PFSK-1 (cell line): ENCODE results near the gene FBXL16.

Experiments used
- FOXP2 ChIP-seq: optimal IDR thresholded peaks from 2 replicates; pipeline ENCODE3; 2011; ENCODE audit warnings: borderline replicate concordance, control low read depth, inconsistent platforms; ENCODE audit not compliant: insufficient read depth; ENCODE audit errors: extremely low read length, extremely low read depth
- POLR2AphosphoS5 ChIP-seq: IDR thresholded peaks from 2 replicates; pipeline ENCODE4 v1.6.1; 2012; ENCODE audit warnings: low read depth, mild to moderate bottlenecking, control low read depth, low read length, moderate library complexity
- REST ChIP-seq, 2 experiments: IDR thresholded peaks; 2 replicates each; pipeline versions ENCODE4 v1.6.1 to v1.8.0; 2011 to 2012; ENCODE audit warnings: low read depth in 2 of 2, low read length in 2 of 2, control low read depth in 1 of 2, inconsistent platforms in 1 of 2, mild to moderate bottlenecking in 1 of 2, moderate library complexity in 1 of 2; ENCODE audit not compliant: insufficient read depth in 1 of 2
- SIN3A ChIP-seq: IDR thresholded peaks from 2 replicates; pipeline ENCODE4 v1.6.1; 2012; ENCODE audit warnings: mild to moderate bottlenecking, low read length, moderate library complexity, borderline replicate concordance; ENCODE audit not compliant: insufficient read depth
- TAF1 ChIP-seq: IDR thresholded peaks from 2 replicates; pipeline ENCODE4 v1.6.1; 2012; ENCODE audit warnings: low read length, control low read depth, borderline replicate concordance; ENCODE audit not compliant: insufficient read depth

FBXL16 gene

GRCh38 chr16:707062-707538 lies 1.5 kb upstream of the FBXL16 start:
- no peak for TF ChIP-seq SIN3A
- no peak for TF ChIP-seq TAF1

- TF ChIP-seq SIN3A (no peak), FOXP2 (no peak), POLR2AphosphoS5 (no peak), TAF1 (no peak), REST (IDR thresholded peaks at IDR 0.05; ENCODE audit: insufficient read depth in 1 of 2, low read depth in 2 of 2, low read length in 2 of 2) (no peak)
Observed at GRCh38 chr16:706189-707061, 824 bp upstream of the FBXL16 start.

GRCh38 chr16:704552-705380 lies 835 bp downstream of the FBXL16 start:
- no peak for TF ChIP-seq POLR2AphosphoS5
- TF ChIP-seq FOXP2 = no peak
- TF ChIP-seq REST (IDR thresholded peaks at IDR 0.05; ENCODE audit: insufficient read depth in 1 of 2, low read depth in 2 of 2, low read length in 2 of 2) = peak; percentile 72 to 89
- no peak for TF ChIP-seq SIN3A
- TF ChIP-seq TAF1 = no peak

DNA sequence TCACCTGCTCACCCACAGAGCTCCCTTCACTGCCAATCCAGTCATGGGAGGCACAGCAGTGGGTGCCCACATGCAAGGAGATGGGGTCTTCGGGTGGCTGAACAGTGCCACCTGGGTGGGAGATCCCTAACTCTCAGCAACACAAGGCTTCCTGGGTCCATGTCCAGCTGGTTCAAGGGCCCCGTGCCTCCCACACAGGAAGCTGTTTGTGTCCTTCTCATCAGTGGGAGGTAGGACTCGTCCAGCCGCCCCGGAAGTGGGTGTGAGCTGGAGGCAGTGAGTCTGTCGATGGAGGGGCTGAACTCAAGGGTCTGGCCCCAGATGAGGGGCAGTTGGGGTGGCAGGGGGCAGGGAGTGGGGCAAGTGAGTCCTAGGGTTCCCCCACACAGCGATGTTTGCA lies 1.6 kb downstream of the FBXL16 start:
- TF ChIP-seq FOXP2 = no peak
- no peak for TF ChIP-seq REST (IDR thresholded peaks at IDR 0.05; ENCODE audit: insufficient read depth in 1 of 2, low read depth in 2 of 2, low read length in 2 of 2)
- TF ChIP-seq SIN3A = no peak
- no peak for TF ChIP-seq TAF1
- no peak for TF ChIP-seq POLR2AphosphoS5

GRCh38 chr16:703406-703805 lies 2.2 kb downstream of the FBXL16 start:
- TF ChIP-seq TAF1 = no peak
- no peak for TF ChIP-seq REST (IDR thresholded peaks at IDR 0.05; ENCODE audit: insufficient read depth in 1 of 2, low read depth in 2 of 2, low read length in 2 of 2)
- TF ChIP-seq FOXP2 = no peak
- TF ChIP-seq POLR2AphosphoS5 = no peak
- TF ChIP-seq SIN3A = no peak
